ENCODE measurements around the gene PRDM16. TPM values are rescaled to one million over a fixed set of nuclear protein-coding genes. Genes with fewer than 3 reads are reported as not detected.

Gene PRDM16
- total RNA-seq, 1 experiment from 2014 or later, result 6.1 TPM

- Histone ChIP-seq H3K4me3 (replicated peaks in 1 of 2; ENCODE audit: low read depth in 1 of 2, low read length in 2 of 2) (no peak overlapping the region), H3K36me3 (ENCODE audit: control insufficient read depth in 1 of 2, insufficient read depth in 2 of 2, low read length in 2 of 2) (no peaks in the 10 kb centered on the region), H3K9me2 (ENCODE audit: insufficient read depth) (no peaks in the 10 kb centered on the region), H3K9me3 (ENCODE audit: control insufficient read depth in 1 of 2, insufficient read depth in 1 of 2, low read depth in 1 of 2, low read length in 2 of 2) (no peaks in the 10 kb centered on the region), H3K4me2 (ENCODE audit: low read length) (no peak overlapping the region), H3K27ac (ENCODE audit: low read depth, low read length) (no peak overlapping the region), H2AFZ (ENCODE audit: low read depth, low read length, poor library complexity, severe bottlenecking) (no peak overlapping the region), H3K79me2 (ENCODE audit: insufficient read depth, low read length) (no peaks in the 10 kb centered on the region), H3K4me1 (ENCODE audit: control insufficient read depth in 1 of 2, insufficient read depth in 2 of 2, low read length in 2 of 2) (no peaks in the 10 kb centered on the region), H4K20me1 (ENCODE audit: insufficient read depth) (no peaks in the 10 kb centered on the region), H3K9ac (ENCODE audit: low read length) (no peak overlapping the region), H3K27me3 (ENCODE audit: insufficient read depth, low read length) (no peaks in the 10 kb centered on the region)
- TF ChIP-seq CEBPB (IDR thresholded peaks at IDR 0.05; ENCODE audit: low read depth), result no peak
- no peak for TF ChIP-seq SRF (IDR thresholded peaks at IDR 0.05; ENCODE audit: low read depth)
- no peak for TF ChIP-seq ZNF274 (IDR thresholded peaks at IDR 0.05; ENCODE audit: low read depth, low read length)
- no peak for TF ChIP-seq SP1 (IDR thresholded peaks at IDR 0.05; ENCODE audit: low read depth)
- no peak for ATAC-seq
- POLR2A ChIA-PET, result no interaction called here
- CTCF ChIA-PET, result no interaction called here
- BruUV-seq (replicated peaks), result no TSS peak
- no peak for DNase-seq (ENCODE audit: low read depth, low spot score)
- RAD21 ChIA-PET (ENCODE audit: low non-redundant PET in 1 of 2, low total read pairs in 2 of 2, uncharacterized antibody in 2 of 2, unreplicated experiment in 2 of 2), result no interaction called here
- intact Hi-C loops (cut with micrococcal nuclease), result no loop called here
Measured at GRCh38 chr1:3198371-3199271, 129.6 kb downstream of the PRDM16 start.

DNA sequence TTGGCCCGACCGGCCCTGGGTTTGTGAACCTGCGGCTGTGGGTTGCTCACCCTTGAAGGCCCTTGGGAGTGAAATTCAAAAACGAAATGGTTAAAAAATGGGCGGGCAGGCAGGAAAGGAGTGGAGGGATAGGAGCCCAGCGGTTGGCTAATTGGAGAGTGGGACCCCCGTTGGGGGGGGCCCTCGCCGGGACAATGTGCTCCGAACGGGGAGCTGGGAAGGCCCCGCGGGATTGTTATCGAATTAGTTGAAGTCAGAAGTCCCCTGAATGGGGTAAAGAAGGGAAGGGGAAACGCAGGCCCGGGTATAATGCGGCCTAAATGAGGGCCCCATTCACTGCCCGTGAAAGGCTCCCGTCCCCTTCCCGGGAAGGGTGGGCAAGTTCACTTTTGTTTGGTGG lies 135.7 kb downstream of the PRDM16 start:
- H3K9me3 ChIP-seq (ENCODE audit: control insufficient read depth in 1 of 2, insufficient read depth in 1 of 2, low read depth in 1 of 2, low read length in 2 of 2), result no peaks in the 10 kb centered on the region
- H3K79me2 ChIP-seq (ENCODE audit: insufficient read depth, low read length), result no peaks in the 10 kb centered on the region
- H3K4me3 ChIP-seq (replicated peaks in 1 of 2; ENCODE audit: low read depth in 1 of 2, low read length in 2 of 2), result no peak overlapping the region
- RAD21 ChIA-PET (ENCODE audit: low non-redundant PET in 1 of 2, low total read pairs in 2 of 2, uncharacterized antibody in 2 of 2, unreplicated experiment in 2 of 2), result no interaction called here
- BruUV-seq (replicated peaks), result no TSS peak
- DNase-seq (ENCODE audit: low read depth, low spot score), result no peak
- TF ChIP-seq CEBPB (IDR thresholded peaks at IDR 0.05; ENCODE audit: low read depth), result no peak
- TF ChIP-seq SRF (IDR thresholded peaks at IDR 0.05; ENCODE audit: low read depth), result no peak
- TF ChIP-seq FOSL1 (IDR thresholded peaks at IDR 0.05; ENCODE audit: low read depth), result no peak
- no peak for TF ChIP-seq ZFX (IDR thresholded peaks at IDR 0.05)
- TF ChIP-seq CTCF (IDR thresholded peaks at IDR 0.05 in 2 of 3, conservative IDR thresholded peaks at IDR 0.05 in 1 of 3; ENCODE audit: borderline replicate concordance in 1 of 3, insufficient read depth in 1 of 3, low read depth in 2 of 3, low read length in 2 of 3), result no peak
- TF ChIP-seq, protein P1, sequence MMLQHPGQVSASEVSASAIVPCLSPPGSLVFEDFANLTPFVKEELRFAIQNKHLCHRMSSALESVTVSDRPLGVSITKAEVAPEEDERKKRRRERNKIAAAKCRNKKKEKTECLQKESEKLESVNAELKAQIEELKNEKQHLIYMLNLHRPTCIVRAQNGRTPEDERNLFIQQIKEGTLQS (IDR thresholded peaks at IDR 0.05), result no peak
- no peak for TF ChIP-seq YY1 (IDR thresholded peaks at IDR 0.05; ENCODE audit: extremely low read depth, insufficient replicate concordance, low read depth, low read length)
- no peak for TF ChIP-seq JUND (IDR thresholded peaks at IDR 0.05)
- no peak for TF ChIP-seq POLR2AphosphoS5 (IDR thresholded peaks at IDR 0.05; ENCODE audit: low read depth, low read length)
- no peak for TF ChIP-seq ELF1 (IDR thresholded peaks at IDR 0.05; ENCODE audit: borderline replicate concordance, low read depth)
- H4K20me1 ChIP-seq (ENCODE audit: insufficient read depth), result no peaks in the 10 kb centered on the region
- no peaks in the 10 kb centered on the region for H3K9me2 ChIP-seq (ENCODE audit: insufficient read depth)
- ATAC-seq, result no peak
- intact Hi-C loops (cut with micrococcal nuclease), result no loop called here
- CTCF ChIA-PET, result no interaction called here
- no peak overlapping the region for H3K4me2 ChIP-seq (ENCODE audit: low read length)
- no peak overlapping the region for H3K9ac ChIP-seq (ENCODE audit: low read length)
- no peak overlapping the region for H2AFZ ChIP-seq (ENCODE audit: low read depth, low read length, poor library complexity, severe bottlenecking)
- POLR2A ChIA-PET, result no interaction called here
- no peaks in the 10 kb centered on the region for H3K36me3 ChIP-seq (ENCODE audit: control insufficient read depth in 1 of 2, insufficient read depth in 2 of 2, low read length in 2 of 2)
- H3K4me1 ChIP-seq (ENCODE audit: control insufficient read depth in 1 of 2, insufficient read depth in 2 of 2, low read length in 2 of 2), result no peaks in the 10 kb centered on the region
- H3K27ac ChIP-seq (ENCODE audit: low read depth, low read length), result no peak overlapping the region
- H3K27me3 ChIP-seq (ENCODE audit: insufficient read depth, low read length), result no peaks in the 10 kb centered on the region
